Activated T-helper 1 cell treated with Interleukin-2 at 50 U/mL for 16 hours (primary cell): ENCODE measurements around the gene DCC.
"Not testable (repeated sequence)": the region's sequence is repeated elsewhere in the genome, so short reads cannot be mapped to it uniquely, and the experiment has no call there.

Experiments
- DNase-seq: peaks from one replicate; pipeline ENCODE4 v3.0.0-alpha.2; 2020; ENCODE audit warnings: low read depth

Gene DCC

GRCh38 chr18:53411511-53411910 lies 1071.5 kb downstream of the DCC start:
- DNase-seq, result no peak

- no peak for DNase-seq
These were observed 1077.0 kb downstream of the DCC start for GRCh38 chr18:53417003-53417402.

- DNase-seq, result no peak
These were observed 1081.9 kb downstream of the DCC start for GRCh38 chr18:53421869-53422268.

GRCh38 chr18:53422896-53423295 lies 1082.9 kb downstream of the DCC start:
- no peak for DNase-seq

- DNase-seq, result no peak
These were observed 1086.7 kb downstream of the DCC start for GRCh38 chr18:53426666-53427184.

- DNase-seq, result no peak
These were observed 1101.9 kb downstream of the DCC start for GRCh38 chr18:53441761-53442414.

- DNase-seq, result no peak
These were observed 1102.4 kb downstream of the DCC start for GRCh38 chr18:53442415-53442783.

- DNase-seq, result no peak
These were observed 1103.3 kb downstream of the DCC start for GRCh38 chr18:53443336-53443735.

- DNase-seq, result no peak
These were observed 1103.8 kb downstream of the DCC start for GRCh38 chr18:53443831-53444230.

- no peak for DNase-seq
These were observed 1111.9 kb downstream of the DCC start for GRCh38 chr18:53451902-53452301.

GRCh38 chr18:53457068-53457467 lies 1117.1 kb downstream of the DCC start:
- DNase-seq, result no peak

- no peak for DNase-seq
These were observed 1118.3 kb downstream of the DCC start for GRCh38 chr18:53458268-53458667.

- DNase-seq, result no peak
These were observed 1119.1 kb downstream of the DCC start for GRCh38 chr18:53458944-53459580.

- DNase-seq, result no peak
These were observed 1127.8 kb downstream of the DCC start for GRCh38 chr18:53467756-53468155.

- DNase-seq, result not testable (repeated sequence)
These were observed 1128.2 kb downstream of the DCC start for GRCh38 chr18:53468173-53468572.

GRCh38 chr18:53472546-53472945 lies 1132.5 kb downstream of the DCC start:
- no peak for DNase-seq

- DNase-seq, result no peak
These were observed 1138.2 kb downstream of the DCC start for GRCh38 chr18:53478155-53478554.

- no peak for DNase-seq
These were observed 1146.3 kb downstream of the DCC start for GRCh38 chr18:53486296-53486695.

- DNase-seq, result no peak
These were observed 1149.3 kb downstream of the DCC start for GRCh38 chr18:53489266-53489665.

- DNase-seq, result no peak
These were observed 1150.0 kb downstream of the DCC start for GRCh38 chr18:53490019-53490418.

- no peak for DNase-seq
These were observed 1156.0 kb downstream of the DCC start for GRCh38 chr18:53496028-53496427.

GRCh38 chr18:53503914-53504441 lies 1164.0 kb downstream of the DCC start:
- no peak for DNase-seq

GRCh38 chr18:53508529-53508928 lies 1168.5 kb downstream of the DCC start:
- DNase-seq, result no peak

- DNase-seq, result no peak
These were observed 1169.9 kb downstream of the DCC start for GRCh38 chr18:53509886-53510285.
